Neuronal stem cell (in vitro differentiated cells): ENCODE measurements around the gene EFNA1.

Experiments used
- DNase-seq: peaks from one replicate; pipeline ENCODE4 v3.0.0-alpha.2; 2013; ENCODE audit warnings: low spot score
- H2AFZ ChIP-seq: one replicate; pipeline ENCODE4 v1.6.1; 2013; ENCODE audit warnings: mild to moderate bottlenecking, low read length, inconsistent platforms
- H2AK5ac ChIP-seq: 2 replicates; pipeline ENCODE4 v1.6.1; 2013; ENCODE audit warnings: low read depth, mild to moderate bottlenecking, inconsistent platforms, low read length, moderate library complexity, mixed read lengths
- H2BK120ac ChIP-seq: 2 replicates; pipeline ENCODE4 v1.6.1; 2013; ENCODE audit warnings: low read depth, mild to moderate bottlenecking, inconsistent platforms, low read length, moderate library complexity, mixed read lengths
- H2BK12ac ChIP-seq: one replicate; pipeline ENCODE4 v1.6.1; 2013; ENCODE audit warnings: low read length, inconsistent platforms
- H2BK15ac ChIP-seq: 2 replicates; pipeline ENCODE4 v1.6.1; 2013; ENCODE audit warnings: mild to moderate bottlenecking, low read length, inconsistent platforms, mixed read lengths
- H2BK5ac ChIP-seq: one replicate; pipeline ENCODE4 v1.6.1; 2013; ENCODE audit warnings: inconsistent platforms, mild to moderate bottlenecking, low read length, moderate library complexity
- H3K14ac ChIP-seq: one replicate; pipeline ENCODE4 v1.6.1; 2013; ENCODE audit warnings: low read length, inconsistent platforms
- H3K18ac ChIP-seq: 2 replicates; pipeline ENCODE4 v1.6.1; 2013; ENCODE audit warnings: low read length, inconsistent platforms
- H3K23ac ChIP-seq: 2 replicates; pipeline ENCODE4 v1.6.1; 2013; ENCODE audit warnings: low read depth, mild to moderate bottlenecking, mixed read lengths, low read length, inconsistent platforms; ENCODE audit not compliant: poor library complexity
- H3K27ac ChIP-seq: replicated peaks from 3 replicates; pipeline ENCODE4 v1.5.1; 2013; ENCODE audit warnings: low read length, inconsistent platforms
- H3K27me3 ChIP-seq, 3 experiments: 2 replicates each; pipeline ENCODE4 v1.6.1; 2013; ENCODE audit warnings: low read length in 3 of 3, mild to moderate bottlenecking in 2 of 3, inconsistent platforms in 1 of 3, low read depth in 1 of 3, mixed read lengths in 1 of 3, moderate library complexity in 1 of 3; ENCODE audit not compliant: control insufficient read depth in 3 of 3, insufficient read depth in 3 of 3
- H3K36me3 ChIP-seq, 2 donors: replicated peaks in 1 of 2; 2 replicates each; pipeline ENCODE4 v1.6.1; 2013; ENCODE audit warnings: low read length in 2 of 2; ENCODE audit not compliant: control insufficient read depth in 2 of 2, insufficient read depth in 2 of 2
- H3K4ac ChIP-seq: 2 replicates; pipeline ENCODE4 v1.6.1; 2013; ENCODE audit warnings: inconsistent platforms, mild to moderate bottlenecking, low read length, moderate library complexity
- H3K4me1 ChIP-seq, 2 donors: 1 replicate in 1 of 2; 2 replicates in 1 of 2; pipeline ENCODE4 v1.6.1; 2013; ENCODE audit warnings: low read length in 2 of 2, low read depth in 1 of 2; ENCODE audit not compliant: control insufficient read depth in 2 of 2, insufficient read depth in 1 of 2
- H3K4me2 ChIP-seq: one replicate; pipeline ENCODE4 v1.6.1; 2013; ENCODE audit warnings: mild to moderate bottlenecking, low read length, inconsistent platforms; ENCODE audit not compliant: insufficient read depth, poor library complexity, severe bottlenecking
- H3K4me3 ChIP-seq, 2 donors: 2 replicates each; pipeline ENCODE4 v1.5.1; 2013; ENCODE audit warnings: low read length in 2 of 2, mild to moderate bottlenecking in 2 of 2, inconsistent platforms in 1 of 2, moderate library complexity in 1 of 2
- H3K79me1 ChIP-seq: one replicate; pipeline ENCODE4 v1.6.1; 2013; ENCODE audit warnings: low read depth, mild to moderate bottlenecking, inconsistent platforms, low read length, moderate library complexity
- H3K9ac ChIP-seq: one replicate; pipeline ENCODE4 v1.6.1; 2013; ENCODE audit warnings: mild to moderate bottlenecking, low read depth, low read length, inconsistent platforms; ENCODE audit not compliant: poor library complexity
- H3K9me3 ChIP-seq, 2 donors: replicated peaks in 1 of 2; 2 replicates each; pipeline versions ENCODE3 to v1.6.1; 2013; ENCODE audit warnings: low read length in 2 of 2, mild to moderate bottlenecking in 2 of 2, inconsistent platforms in 1 of 2, low read depth in 1 of 2, mixed read lengths in 1 of 2, moderate library complexity in 1 of 2; ENCODE audit not compliant: control insufficient read depth in 2 of 2, insufficient read depth in 1 of 2
- H4K8ac ChIP-seq: one replicate; pipeline ENCODE4 v1.6.1; 2013; ENCODE audit warnings: low read depth, mild to moderate bottlenecking, inconsistent platforms, low read length, moderate library complexity
- H4K91ac ChIP-seq: one replicate; pipeline ENCODE4 v1.6.1; 2013; ENCODE audit warnings: low read length, low read depth, mild to moderate bottlenecking, inconsistent platforms; ENCODE audit not compliant: poor library complexity
- WGBS, 2 donors: extraction: QIAGEN DNeasy Blood & Tissue Kit; methylation state at CpG; one replicate each; pipeline ENCODE4 v1.1.7; 2013; ENCODE audit warnings: missing lambda C conversion rate in 2 of 2, mixed read lengths in 1 of 2; ENCODE audit not compliant: insufficient read length in 2 of 2, insufficient replicate concordance in 1 of 2; ENCODE audit errors: extremely low coverage in 2 of 2; 5-methylcytosine and 5-hydroxymethylcytosine counted together

EFNA1 gene

GRCh38 chr1:155176544-155177071, 48.9 kb downstream of the EFNA1 start:
- peaks cover 15% of the 10 kb centered on the region for H3K79me1 ChIP-seq
- H2BK5ac ChIP-seq: no peak overlapping the region
- H3K27me3 ChIP-seq: no peaks in the 10 kb centered on the region
- H4K8ac ChIP-seq: no peak overlapping the region
- no peak overlapping the region for H3K23ac ChIP-seq
- no peak overlapping the region for H2AFZ ChIP-seq
- H3K18ac ChIP-seq: no peak overlapping the region
- no peak overlapping the region for H3K14ac ChIP-seq
- no peak overlapping the region for H2BK15ac ChIP-seq
- H2AK5ac ChIP-seq: no peak overlapping the region
- H3K4me3 ChIP-seq: no peak overlapping the region
- no peak overlapping the region for H2BK120ac ChIP-seq
- H3K27ac ChIP-seq: no peak overlapping the region
- no peak overlapping the region for H2BK12ac ChIP-seq
- no CpG with 5 or more reads among the region's 8 CpGs for WGBS, 2 donors
- no peak overlapping the region for H3K4me2 ChIP-seq
- H3K9me3 ChIP-seq: no peaks in the 10 kb centered on the region
- no peak overlapping the region for H3K9ac ChIP-seq
- DNase-seq: peak; percentile 61
- H3K36me3 ChIP-seq: peaks cover 27 to 32% of the 10 kb centered on the region in 2 donors
- peaks cover 14 to 19% of the 10 kb centered on the region in 2 donors for H3K4me1 ChIP-seq
- H4K91ac ChIP-seq: no peak overlapping the region
- H3K4ac ChIP-seq: no peak overlapping the region

- WGBS, 2 donors: no CpG with 5 or more reads among the region's 11 CpGs
- Histone ChIP-seq H2BK120ac (no peak overlapping the region), H3K27ac (no peak overlapping the region), H3K27me3 (no peaks in the 10 kb centered on the region), H4K8ac (no peak overlapping the region), H3K36me3 (peaks cover 27 to 34% of the 10 kb centered on the region in 2 donors), H2AK5ac (no peak overlapping the region), H4K91ac (no peak overlapping the region), H3K4me2 (no peak overlapping the region), H2BK15ac (peak overlapping the region; percentile 40), H2AFZ (no peak overlapping the region), H3K14ac (no peak overlapping the region), H2BK12ac (no peak overlapping the region), H3K4ac (no peak overlapping the region), H3K9ac (no peak overlapping the region), H3K4me1 (peaks cover 12 to 16% of the 10 kb centered on the region in 2 donors), H3K9me3 (no peaks in the 10 kb centered on the region), H3K23ac (peak overlapping the region; percentile 58), H3K18ac (no peak overlapping the region), H2BK5ac (no peak overlapping the region), H3K4me3 (no peak overlapping the region), H3K79me1 (peaks cover 18% of the 10 kb centered on the region)
- no peak for DNase-seq
These were observed 49.7 kb downstream of the EFNA1 start for GRCh38 chr1:155177192-155177917.

- DNase-seq: no peak
These were observed 50.2 kb downstream of the EFNA1 start for GRCh38 chr1:155177918-155178281.

GRCh38 chr1:155178441-155179111, 50.9 kb downstream of the EFNA1 start:
- Histone ChIP-seq H3K4ac (no peak overlapping the region), H3K27ac (no peak overlapping the region), H3K4me1 (peaks cover 9 to 13% of the 10 kb centered on the region in 2 donors), H3K79me1 (peaks cover 14% of the 10 kb centered on the region), H2AK5ac (no peak overlapping the region), H3K23ac (no peak overlapping the region), H2BK12ac (no peak overlapping the region), H3K9ac (no peak overlapping the region), H3K27me3 (no peaks in the 10 kb centered on the region), H3K14ac (no peak overlapping the region), H3K18ac (no peak overlapping the region), H3K36me3 (peaks cover 27 to 34% of the 10 kb centered on the region in 2 donors), H2BK15ac (no peak overlapping the region), H3K9me3 (no peaks in the 10 kb centered on the region), H3K4me3 (no peak overlapping the region), H3K4me2 (no peak overlapping the region), H4K91ac (no peak overlapping the region), H2AFZ (no peak overlapping the region), H4K8ac (no peak overlapping the region), H2BK120ac (no peak overlapping the region), H2BK5ac (no peak overlapping the region)
- no CpG with 5 or more reads among the region's 30 CpGs for WGBS, 2 donors
- no peak for DNase-seq

More at GRCh38 chr1:155177918-155178281, 50.2 kb downstream of the EFNA1 start:
- H3K27ac ChIP-seq: no peak overlapping the region
- peak overlapping the region; percentile 58 for H3K23ac ChIP-seq
- no peak overlapping the region for H2AK5ac ChIP-seq
- H3K4me2 ChIP-seq: no peak overlapping the region
- no peak overlapping the region for H3K18ac ChIP-seq
- no peaks in the 10 kb centered on the region for H3K9me3 ChIP-seq
- no peak overlapping the region for H2BK5ac ChIP-seq
- H3K79me1 ChIP-seq: peaks cover 14% of the 10 kb centered on the region
- H2BK120ac ChIP-seq: no peak overlapping the region
- H3K27me3 ChIP-seq: no peaks in the 10 kb centered on the region
- no peak overlapping the region for H4K8ac ChIP-seq
- H3K36me3 ChIP-seq: peaks cover 27 to 34% of the 10 kb centered on the region in 2 donors
- H2BK12ac ChIP-seq: no peak overlapping the region
- WGBS, 2 donors: no CpG with 5 or more reads among the region's 9 CpGs
- no peak overlapping the region for H2AFZ ChIP-seq
- peak overlapping the region; percentile 14 for H4K91ac ChIP-seq
- H3K4me1 ChIP-seq: peaks cover 11 to 13% of the 10 kb centered on the region in 2 donors
- no peak overlapping the region for H3K9ac ChIP-seq
- no peak overlapping the region for H3K4me3 ChIP-seq
- H2BK15ac ChIP-seq: no peak overlapping the region
- no peak overlapping the region for H3K4ac ChIP-seq
- no peak overlapping the region for H3K14ac ChIP-seq
